ENCODE results near the gene TFAP2A.

DNA sequence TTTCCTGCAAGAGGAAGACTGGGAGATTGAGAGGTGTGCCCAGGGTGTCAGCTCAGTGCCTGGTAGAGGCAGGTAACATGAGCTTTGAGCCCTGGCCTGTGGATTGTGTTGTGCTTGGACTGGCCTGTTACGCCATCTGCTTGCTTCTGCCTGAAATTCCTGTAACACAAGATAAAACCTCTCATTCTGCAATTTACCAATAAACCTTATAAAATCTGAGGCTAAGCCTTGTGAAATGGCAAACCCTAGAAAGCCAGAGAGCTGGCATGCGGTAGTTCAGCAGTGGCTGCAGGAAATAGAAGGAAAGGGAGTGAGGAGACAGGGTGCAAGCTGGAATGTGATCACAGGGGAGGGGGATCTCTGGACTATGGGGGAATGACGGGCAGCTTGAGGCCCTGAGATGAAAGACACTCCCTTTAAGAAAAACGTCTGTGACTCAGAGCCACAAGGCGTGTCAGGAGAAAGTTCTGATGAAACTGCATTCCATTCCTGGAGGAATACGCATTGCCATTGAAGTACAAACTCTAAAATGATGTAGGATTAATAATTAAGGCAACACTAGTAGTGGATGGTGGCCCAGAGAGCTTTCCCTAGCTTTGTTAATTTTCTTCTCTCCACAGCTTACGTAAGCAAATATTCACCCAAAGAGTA lies 26.3 kb upstream of the TFAP2A start:
- TF ChIP-seq, protein P1, sequence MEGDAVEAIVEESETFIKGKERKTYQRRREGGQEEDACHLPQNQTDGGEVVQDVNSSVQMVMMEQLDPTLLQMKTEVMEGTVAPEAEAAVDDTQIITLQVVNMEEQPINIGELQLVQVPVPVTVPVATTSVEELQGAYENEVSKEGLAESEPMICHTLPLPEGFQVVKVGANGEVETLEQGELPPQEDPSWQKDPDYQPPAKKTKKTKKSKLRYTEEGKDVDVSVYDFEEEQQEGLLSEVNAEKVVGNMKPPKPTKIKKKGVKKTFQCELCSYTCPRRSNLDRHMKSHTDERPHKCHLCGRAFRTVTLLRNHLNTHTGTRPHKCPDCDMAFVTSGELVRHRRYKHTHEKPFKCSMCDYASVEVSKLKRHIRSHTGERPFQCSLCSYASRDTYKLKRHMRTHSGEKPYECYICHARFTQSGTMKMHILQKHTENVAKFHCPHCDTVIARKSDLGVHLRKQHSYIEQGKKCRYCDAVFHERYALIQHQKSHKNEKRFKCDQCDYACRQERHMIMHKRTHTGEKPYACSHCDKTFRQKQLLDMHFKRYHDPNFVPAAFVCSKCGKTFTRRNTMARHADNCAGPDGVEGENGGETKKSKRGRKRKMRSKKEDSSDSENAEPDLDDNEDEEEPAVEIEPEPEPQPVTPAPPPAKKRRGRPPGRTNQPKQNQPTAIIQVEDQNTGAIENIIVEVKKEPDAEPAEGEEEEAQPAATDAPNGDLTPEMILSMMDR (IDR thresholded peaks at IDR 0.05): no peak
- TF ChIP-seq POLR2A (IDR thresholded peaks at IDR 0.05): no peak

All from right lobe of liver (tissue), 4 donors.